ENCODE measurements around the gene FUOM. TPM values are rescaled to one million over a fixed set of nuclear protein-coding genes. Genes with fewer than 3 reads are reported as not detected.

FUOM gene
- total RNA-seq, 1 donor from 2014 or later = 75.5 TPM

DNA sequence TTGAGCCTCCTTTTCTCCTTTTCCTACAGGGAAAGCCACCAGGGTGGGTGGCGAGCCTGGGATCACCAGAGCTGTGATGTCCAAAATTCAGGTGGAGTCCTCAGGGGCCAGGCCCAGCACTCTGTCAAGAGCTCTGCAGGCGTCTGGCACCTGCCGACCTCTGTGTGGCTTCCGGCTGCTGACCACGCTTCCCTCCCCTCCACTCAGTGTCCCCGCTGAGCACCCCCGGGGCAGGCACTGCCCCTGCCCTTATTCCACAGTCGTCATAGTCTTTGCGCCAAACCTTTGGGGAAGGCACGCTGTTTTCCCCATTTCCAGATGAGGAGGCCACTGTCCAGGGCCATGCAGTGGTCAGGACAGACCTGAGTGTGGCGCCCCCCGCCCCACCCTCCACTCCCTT lies 43.7 kb upstream of the FUOM start:
- no peak for DNase-seq (ENCODE audit: low read depth)
- H3K4me3 ChIP-seq (ENCODE audit: low read depth, low read length) = no peak overlapping the region
- TF ChIP-seq, protein P1, sequence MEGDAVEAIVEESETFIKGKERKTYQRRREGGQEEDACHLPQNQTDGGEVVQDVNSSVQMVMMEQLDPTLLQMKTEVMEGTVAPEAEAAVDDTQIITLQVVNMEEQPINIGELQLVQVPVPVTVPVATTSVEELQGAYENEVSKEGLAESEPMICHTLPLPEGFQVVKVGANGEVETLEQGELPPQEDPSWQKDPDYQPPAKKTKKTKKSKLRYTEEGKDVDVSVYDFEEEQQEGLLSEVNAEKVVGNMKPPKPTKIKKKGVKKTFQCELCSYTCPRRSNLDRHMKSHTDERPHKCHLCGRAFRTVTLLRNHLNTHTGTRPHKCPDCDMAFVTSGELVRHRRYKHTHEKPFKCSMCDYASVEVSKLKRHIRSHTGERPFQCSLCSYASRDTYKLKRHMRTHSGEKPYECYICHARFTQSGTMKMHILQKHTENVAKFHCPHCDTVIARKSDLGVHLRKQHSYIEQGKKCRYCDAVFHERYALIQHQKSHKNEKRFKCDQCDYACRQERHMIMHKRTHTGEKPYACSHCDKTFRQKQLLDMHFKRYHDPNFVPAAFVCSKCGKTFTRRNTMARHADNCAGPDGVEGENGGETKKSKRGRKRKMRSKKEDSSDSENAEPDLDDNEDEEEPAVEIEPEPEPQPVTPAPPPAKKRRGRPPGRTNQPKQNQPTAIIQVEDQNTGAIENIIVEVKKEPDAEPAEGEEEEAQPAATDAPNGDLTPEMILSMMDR (conservative IDR thresholded peaks at IDR 0.05; ENCODE audit: low read depth, low read length) = no peak

DNA sequence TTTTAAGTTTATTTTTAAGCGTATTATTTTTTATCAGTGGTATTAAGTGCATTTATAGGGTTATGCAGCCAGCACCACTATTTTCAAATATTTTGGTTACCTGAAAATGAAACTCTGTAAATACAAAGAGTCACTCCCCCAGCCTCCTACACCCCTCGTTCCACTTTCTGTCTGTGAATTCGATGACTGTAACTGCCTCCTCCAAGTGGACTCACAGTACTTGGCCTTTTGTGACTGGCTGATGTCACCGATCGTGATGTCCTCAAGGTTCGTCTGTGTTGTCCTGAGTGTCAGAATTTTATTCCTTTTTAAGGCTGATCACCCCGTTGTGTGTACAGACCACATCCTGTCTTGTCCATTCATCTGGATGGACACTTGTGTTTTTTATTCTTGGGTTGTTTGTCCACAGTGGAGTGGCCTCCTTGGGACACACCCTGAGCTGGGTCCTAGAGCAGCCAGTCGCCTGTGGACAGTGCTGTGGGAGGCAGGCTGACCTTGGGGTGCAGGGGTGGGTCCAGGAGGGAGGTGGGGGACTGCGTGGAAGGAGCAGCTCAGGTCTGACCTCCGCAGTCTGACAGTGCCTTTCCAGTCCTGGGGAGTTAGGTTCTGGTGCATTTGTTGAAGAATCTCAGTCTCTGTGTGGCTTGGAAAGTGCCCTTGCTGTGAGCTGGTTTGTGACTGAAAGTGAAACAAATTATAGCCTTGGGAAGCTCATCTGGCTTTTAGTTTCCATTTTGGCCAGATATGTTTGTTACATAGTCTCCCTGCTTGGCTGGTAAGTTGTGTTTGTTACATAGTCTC lies 43.0 kb upstream of the FUOM start:
- TF ChIP-seq, protein P1 (conservative IDR thresholded peaks at IDR 0.05; ENCODE audit: low read depth, low read length) = no peak
- H3K4me3 ChIP-seq (ENCODE audit: low read depth, low read length) = no peak overlapping the region
- no peak for DNase-seq (ENCODE audit: low read depth)

DNA sequence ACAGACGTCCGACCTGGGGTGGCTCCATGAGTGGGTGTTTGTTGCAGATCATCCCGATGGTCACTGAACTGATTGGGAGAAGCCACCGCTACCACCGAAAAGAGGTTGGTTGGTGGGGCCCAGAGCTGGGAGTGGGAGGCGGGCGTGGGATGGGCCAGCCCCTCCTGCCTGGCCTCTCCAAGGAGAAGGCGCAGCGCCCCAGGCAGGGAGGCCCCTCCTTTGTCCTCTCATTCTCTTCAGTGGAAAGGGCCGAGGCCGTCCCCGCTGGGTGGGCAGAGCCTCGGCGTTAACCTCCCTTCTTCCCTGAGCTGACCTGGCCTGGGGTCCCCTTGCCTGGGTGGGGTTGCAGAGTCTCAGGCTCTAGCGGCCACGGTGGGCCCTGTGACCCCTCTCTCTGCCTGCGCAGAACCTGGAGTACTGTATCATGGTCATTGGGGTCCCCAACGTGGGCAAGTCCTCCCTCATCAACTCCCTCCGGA lies 41.3 kb upstream of the FUOM start:
- no peak for DNase-seq (ENCODE audit: low read depth)
- no peak overlapping the region for H3K4me3 ChIP-seq (ENCODE audit: low read depth, low read length)
- TF ChIP-seq, protein P1 (conservative IDR thresholded peaks at IDR 0.05; ENCODE audit: low read depth, low read length) = no peak

DNA sequence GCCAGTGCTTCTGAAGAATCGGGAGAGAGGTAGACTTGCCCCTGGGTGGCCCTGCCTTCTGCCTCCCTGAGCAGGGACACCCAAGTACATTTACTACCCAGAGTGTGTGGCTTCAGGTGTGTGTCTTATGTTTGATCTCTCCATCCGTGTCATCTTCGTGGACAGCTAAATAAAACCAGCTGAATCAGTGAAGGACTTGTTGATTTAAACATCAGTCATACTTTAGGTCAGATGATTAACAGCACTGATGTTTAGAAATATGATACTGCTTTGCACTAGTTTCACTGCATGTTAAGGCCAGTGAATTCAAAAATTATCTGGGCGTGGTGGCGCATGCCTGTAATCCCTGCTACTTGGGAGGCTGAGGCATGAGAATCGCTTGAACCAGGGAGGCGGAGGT lies 40.1 kb upstream of the FUOM start:
- DNase-seq (ENCODE audit: low read depth) = no peak
- TF ChIP-seq, protein P1 (conservative IDR thresholded peaks at IDR 0.05; ENCODE audit: low read depth, low read length) = no peak
- no peak overlapping the region for H3K4me3 ChIP-seq (ENCODE audit: low read depth, low read length)

DNA sequence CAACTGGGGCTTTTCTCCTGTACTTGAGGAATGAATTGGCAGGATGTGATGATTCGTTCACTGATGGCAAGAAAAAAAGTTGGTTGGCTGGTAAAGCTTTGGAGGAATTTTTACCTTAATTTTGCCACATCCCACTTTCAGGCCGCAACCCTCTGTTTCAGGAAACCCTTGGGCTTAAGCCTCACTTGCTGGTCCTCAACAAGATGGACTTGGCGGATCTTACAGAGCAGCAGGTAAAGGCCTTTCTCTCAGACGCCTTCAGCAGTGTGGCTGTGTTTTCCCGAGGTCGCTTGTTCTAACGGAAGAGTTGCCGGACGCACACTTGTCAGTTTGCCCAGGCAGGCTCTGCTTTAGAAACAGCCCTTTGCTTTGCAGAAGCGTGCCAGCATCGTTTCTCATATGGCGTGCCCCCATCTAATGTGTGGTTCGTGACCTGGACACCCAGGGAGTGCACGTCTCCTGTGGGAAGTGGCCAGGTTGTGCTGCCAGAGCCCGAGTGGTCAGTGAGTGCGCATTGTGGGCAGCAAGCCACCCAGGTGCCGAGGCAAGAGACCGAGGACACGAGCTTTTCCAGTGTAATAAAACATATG lies 38.3 kb upstream of the FUOM start:
- H3K4me3 ChIP-seq (ENCODE audit: low read depth, low read length) = no peak overlapping the region
- TF ChIP-seq, protein P1 (conservative IDR thresholded peaks at IDR 0.05; ENCODE audit: low read depth, low read length) = no peak
- DNase-seq (ENCODE audit: low read depth) = no peak

DNA sequence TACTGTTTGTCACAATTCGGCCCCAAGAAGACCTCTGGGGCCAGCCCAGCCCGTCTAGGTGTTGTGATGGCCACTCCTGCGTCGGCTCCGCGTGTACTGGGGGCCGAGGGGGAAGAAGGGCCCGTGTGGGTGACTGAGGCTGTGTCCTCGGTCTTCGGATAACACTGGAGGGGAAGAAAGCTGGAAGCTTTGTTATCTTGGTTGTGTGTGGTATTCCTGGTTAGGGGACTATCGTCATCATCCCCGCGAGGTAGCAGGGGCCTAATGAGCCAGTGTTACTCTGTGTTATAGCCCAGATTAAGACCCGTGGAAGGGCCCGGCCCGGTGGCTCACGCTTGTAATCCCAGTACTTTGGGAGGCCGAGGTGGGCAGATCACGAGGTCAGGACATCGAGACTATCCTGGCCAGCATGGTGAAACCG lies 37.0 kb upstream of the FUOM start:
- DNase-seq (ENCODE audit: low read depth) = no peak
- H3K4me3 ChIP-seq (ENCODE audit: low read depth, low read length) = peak overlapping the region; percentile 99
- TF ChIP-seq, protein P1 (conservative IDR thresholded peaks at IDR 0.05; ENCODE audit: low read depth, low read length) = no peak

Data from epithelial cell of proximal tubule (primary cell).